ENCODE results near the gene NCKAP1.

Gene NCKAP1

DNA sequence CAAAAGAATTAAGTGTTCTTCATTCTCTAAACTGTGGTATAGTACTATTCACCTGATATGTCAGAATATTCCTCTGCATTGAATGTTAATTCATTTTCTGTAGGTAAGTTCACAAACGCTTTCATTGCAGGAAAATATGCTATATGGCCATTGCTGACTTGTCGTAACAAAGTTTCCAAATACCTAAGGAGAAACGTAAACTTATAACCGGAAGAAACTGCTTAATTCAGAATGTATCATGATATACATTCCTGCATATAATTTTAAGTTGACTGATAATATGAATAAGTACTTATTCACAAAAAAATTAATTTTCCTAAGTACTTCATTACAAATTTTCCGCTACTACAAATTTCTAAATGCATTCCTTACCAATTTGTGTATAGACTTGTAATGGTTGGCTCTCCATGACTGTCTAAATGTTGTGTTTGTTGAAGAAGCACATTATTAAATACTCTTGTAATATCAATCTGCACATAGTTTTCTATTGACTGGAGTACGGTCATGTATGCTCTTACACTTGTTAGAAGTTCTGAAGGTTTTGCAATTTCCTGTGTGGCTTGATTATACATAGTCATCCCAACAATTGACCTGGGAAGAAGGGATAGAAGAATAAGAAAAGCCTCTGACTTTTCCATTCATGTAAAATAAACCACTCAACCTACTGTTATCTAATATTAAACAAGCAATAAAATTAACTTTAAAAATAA lies 85.4 kb downstream of the NCKAP1 start:
- in situ Hi-C loops (cut with HindIII; ENCODE audit: low sequenced_read_pairs): no loop called here

GRCh38 chr2:182951948-182952663 lies 86.2 kb downstream of the NCKAP1 start:
- in situ Hi-C loops (cut with HindIII; ENCODE audit: low sequenced_read_pairs): no loop called here

DNA sequence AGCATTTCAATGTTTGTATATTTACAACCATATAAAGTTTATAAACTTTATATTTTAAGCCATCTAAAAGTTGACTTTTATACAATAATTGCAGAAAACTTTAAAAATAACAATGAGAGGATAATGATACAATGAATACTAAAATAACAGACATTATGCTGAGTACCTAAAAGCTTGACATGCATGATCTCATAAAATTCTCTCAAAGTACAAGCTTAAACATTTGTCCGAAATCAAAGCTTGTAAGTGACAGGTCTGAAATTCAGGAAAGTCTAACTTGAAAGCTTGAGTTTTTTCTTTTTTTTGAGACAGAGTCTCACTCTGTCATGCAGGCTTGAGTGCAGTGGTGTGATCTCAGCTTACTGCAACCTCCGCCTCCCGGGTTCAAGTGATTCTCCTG lies 87.7 kb downstream of the NCKAP1 start:
- in situ Hi-C loops (cut with HindIII; ENCODE audit: low sequenced_read_pairs): no loop called here

GRCh38 chr2:182949572-182950189 lies 88.6 kb downstream of the NCKAP1 start:
- in situ Hi-C loops (cut with HindIII; ENCODE audit: low sequenced_read_pairs): no loop called here

DNA sequence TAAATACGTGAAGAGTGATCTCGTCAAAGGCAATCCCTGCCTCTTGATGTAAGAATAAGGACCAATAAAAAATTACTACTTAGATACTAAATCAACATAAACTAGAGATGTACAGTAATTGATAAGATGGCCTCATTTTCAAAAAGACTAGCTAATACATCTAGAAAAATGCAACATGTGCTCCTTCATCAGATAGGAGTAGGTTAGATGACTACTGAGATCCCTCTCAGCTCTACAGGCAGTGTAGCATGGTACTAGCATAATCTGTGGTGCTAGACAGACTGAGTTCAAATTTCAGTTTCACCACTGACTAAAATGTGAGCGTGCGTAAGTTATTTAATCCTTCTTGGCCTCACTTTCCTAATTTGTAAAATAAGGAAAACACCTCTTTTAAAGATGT lies 89.2 kb downstream of the NCKAP1 start:
- in situ Hi-C loops (cut with HindIII; ENCODE audit: low sequenced_read_pairs): no loop called here

DNA sequence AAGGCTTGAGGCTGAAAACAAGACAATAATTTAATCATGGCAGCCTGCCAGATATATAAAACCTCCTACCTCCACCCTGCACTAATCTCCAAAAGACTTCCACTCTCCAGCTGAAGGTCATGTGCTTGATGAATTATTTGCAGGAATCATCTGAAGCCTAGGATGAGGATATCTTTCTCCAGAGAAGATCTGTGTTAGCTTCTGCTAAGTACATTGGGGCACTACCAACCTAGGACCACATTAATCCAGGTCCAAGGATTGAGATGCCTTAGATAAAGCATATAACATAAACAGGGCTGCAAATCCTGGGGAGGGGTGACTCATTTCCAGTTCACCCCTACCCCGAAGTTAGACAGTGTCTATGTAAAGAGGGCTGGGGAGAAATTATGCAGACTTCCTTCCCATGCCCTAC lies 91.3 kb downstream of the NCKAP1 start:
- in situ Hi-C loops (cut with HindIII; ENCODE audit: low sequenced_read_pairs): no loop called here

DNA sequence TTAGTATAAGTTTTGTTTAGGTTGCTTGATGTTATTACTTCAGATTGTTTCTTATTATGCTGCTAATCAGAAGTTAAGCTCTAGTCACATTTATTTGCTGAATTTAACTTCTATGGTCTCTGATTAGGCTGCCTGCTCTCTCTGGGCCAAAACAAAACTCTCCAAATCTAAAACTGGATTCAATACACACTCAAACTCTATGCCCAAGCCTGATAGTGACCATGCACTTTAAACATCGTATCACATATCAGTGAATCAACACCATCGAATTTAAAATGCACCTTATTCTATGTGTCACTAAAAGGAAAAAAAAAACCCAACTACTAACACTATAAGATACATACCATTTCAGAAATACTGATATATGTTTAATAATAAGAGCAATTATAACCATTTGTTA lies 94.9 kb downstream of the NCKAP1 start:
- in situ Hi-C loops (cut with HindIII; ENCODE audit: low sequenced_read_pairs): no loop called here

- in situ Hi-C loops (cut with HindIII; ENCODE audit: low sequenced_read_pairs): no loop called here
These were observed 95.5 kb downstream of the NCKAP1 start for GRCh38 chr2:182942756-182943155.

DNA sequence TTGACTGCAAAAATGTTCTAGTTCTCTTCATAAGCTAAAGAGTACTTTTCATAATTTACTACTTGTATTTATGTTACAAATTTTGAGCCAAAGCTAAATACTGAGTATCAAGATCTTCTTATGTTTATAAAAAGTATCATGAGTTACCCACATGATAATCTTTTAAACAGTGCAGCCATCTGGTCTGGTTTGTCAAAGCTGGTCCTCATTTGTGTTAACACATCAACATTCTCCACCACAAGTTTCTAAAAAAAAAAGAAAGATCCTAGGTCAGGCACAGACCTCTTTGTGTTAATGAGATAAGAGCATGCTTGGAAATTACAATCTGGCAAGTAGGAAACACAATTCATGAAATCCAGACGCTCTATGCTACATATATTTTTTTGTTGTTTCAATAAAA lies 96.3 kb downstream of the NCKAP1 start:
- in situ Hi-C loops (cut with HindIII; ENCODE audit: low sequenced_read_pairs): no loop called here

DNA sequence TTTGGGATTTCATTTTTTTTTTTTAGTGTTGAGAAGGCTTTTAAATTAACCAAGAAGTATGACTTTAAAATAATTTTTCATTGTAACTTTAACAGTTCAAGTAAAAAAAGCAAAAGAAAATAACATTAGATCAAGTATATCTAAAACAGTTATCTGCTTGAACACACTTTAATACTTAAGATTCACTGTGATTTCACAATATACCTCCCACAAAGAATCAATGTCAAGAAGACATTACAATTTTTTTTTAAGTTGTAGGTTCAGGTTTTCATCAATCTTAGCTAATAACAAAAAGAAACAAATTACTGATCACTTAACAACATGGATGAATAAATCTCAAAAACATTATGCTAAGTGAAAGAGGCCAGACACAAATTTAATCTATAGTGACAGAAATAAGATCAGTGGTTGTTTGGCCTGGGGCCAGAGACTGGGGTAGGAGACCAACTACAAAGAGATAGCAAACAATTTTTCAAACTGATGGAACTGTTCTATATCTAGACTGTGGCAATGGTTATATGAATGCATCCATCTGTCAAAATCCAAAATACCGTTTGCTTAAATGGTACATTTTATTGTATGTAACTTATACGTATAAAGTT lies 97.0 kb downstream of the NCKAP1 start:
- in situ Hi-C loops (cut with HindIII; ENCODE audit: low sequenced_read_pairs): no loop called here

DNA sequence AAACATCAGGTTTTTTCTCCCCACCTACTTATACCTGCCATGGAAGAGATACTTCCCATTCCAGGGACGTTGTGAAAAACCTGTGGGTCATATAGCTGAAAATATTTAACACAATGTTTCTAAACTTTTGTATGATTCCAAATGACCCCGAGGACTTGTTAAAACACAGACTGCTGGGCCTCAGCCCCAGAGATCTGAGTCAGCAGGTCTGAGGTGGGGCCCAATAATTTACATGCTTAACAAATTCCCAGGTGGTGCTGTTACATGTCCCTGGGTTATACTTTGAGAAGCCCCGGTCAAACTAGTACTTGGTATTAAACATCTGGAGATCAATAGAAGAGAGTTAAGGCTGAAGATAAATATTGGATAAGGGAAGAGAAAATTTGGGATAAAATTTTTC lies 100.4 kb downstream of the NCKAP1 start:
- in situ Hi-C loops (cut with HindIII; ENCODE audit: low sequenced_read_pairs): no loop called here

GRCh38 chr2:182933629-182934028 lies 104.6 kb downstream of the NCKAP1 start:
- in situ Hi-C loops (cut with HindIII; ENCODE audit: low sequenced_read_pairs): no loop called here

- in situ Hi-C loops (cut with HindIII; ENCODE audit: low sequenced_read_pairs): no loop called here
These were observed 108.3 kb downstream of the NCKAP1 start for GRCh38 chr2:182929972-182930371.

- in situ Hi-C loops (cut with HindIII; ENCODE audit: low sequenced_read_pairs): no loop called here
These were observed 114.0 kb downstream of the NCKAP1 start for GRCh38 chr2:182924306-182924705.

DNA sequence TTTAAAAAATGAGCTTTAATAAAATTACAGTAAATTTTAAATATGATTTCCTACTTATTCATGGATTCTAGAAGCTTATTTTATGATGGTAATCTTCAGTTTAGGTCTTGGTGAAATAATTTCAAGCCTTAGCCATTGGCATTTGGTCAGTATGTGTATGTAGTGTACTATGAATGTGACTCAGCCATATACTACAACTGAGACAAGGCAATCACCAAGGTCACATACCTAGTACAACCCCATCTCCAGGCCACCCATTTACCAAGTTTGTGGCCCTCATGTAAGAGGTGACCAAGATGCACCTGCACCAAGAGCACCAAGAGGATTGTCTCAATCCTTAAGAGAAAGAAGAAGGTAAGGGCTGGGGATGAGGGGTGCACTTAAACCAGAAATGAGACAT lies 117.0 kb downstream of the NCKAP1 start:
- in situ Hi-C loops (cut with HindIII; ENCODE audit: low sequenced_read_pairs): no loop called here

- in situ Hi-C loops (cut with HindIII; ENCODE audit: low sequenced_read_pairs): no loop called here
These were observed 117.6 kb downstream of the NCKAP1 start for GRCh38 chr2:182920631-182921056.

- in situ Hi-C loops (cut with HindIII; ENCODE audit: low sequenced_read_pairs): no loop called here
These were observed 118.2 kb downstream of the NCKAP1 start for GRCh38 chr2:182920089-182920488.

GRCh38 chr2:182918961-182919652 lies 119.2 kb downstream of the NCKAP1 start:
- in situ Hi-C loops (cut with HindIII; ENCODE audit: low sequenced_read_pairs): no loop called here

- in situ Hi-C loops (cut with HindIII; ENCODE audit: low sequenced_read_pairs): no loop called here
These were observed 120.3 kb downstream of the NCKAP1 start for GRCh38 chr2:182917924-182918323.

DNA sequence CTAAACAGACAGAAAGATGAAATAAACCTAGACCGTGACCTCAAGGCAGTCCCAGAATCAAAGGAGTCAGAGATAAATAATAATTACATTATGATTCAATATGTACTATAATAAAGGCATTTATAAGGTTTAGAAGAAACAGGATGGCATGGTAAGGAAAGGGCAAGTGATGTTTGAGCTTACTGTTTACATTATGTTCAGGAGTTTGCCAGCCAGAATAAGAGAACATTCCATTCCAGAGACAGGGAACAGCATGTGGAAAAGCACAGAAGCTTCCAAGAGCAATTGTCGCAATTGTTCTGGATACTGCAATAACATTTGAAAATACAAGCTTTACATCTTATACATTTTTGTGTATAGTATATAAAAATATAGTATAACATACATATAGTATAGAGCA lies 121.8 kb downstream of the NCKAP1 start:
- in situ Hi-C loops (cut with HindIII; ENCODE audit: low sequenced_read_pairs): no loop called here
